Measurements from ENCODE around the gene STARD8.

DNA sequence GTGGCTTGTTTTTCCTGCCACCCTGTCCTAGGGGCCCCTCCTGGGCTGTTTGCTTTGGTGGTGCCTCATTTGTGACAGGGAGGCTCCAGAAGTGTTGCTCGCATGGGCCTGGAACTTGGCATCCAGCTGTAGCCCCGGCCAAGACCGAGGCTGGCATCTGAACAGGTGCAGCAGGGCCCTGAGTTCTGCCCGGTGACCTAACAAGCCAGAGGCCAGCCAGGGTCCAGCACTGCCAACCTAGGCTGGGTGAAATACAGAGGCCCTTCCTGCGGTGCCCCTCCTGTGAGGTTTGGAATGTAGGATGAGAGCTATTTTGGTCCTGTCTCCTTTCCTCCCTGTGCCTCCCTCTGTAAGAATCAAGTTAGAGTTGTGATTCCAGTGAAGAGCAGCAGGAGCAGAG, 58.5 kb downstream of the STARD8 start:
- TF ChIP-seq EZH2 (IDR thresholded peaks at IDR 0.05; ENCODE audit: low read length, unreplicated experiment), result no peak
- TF ChIP-seq, protein P1, sequence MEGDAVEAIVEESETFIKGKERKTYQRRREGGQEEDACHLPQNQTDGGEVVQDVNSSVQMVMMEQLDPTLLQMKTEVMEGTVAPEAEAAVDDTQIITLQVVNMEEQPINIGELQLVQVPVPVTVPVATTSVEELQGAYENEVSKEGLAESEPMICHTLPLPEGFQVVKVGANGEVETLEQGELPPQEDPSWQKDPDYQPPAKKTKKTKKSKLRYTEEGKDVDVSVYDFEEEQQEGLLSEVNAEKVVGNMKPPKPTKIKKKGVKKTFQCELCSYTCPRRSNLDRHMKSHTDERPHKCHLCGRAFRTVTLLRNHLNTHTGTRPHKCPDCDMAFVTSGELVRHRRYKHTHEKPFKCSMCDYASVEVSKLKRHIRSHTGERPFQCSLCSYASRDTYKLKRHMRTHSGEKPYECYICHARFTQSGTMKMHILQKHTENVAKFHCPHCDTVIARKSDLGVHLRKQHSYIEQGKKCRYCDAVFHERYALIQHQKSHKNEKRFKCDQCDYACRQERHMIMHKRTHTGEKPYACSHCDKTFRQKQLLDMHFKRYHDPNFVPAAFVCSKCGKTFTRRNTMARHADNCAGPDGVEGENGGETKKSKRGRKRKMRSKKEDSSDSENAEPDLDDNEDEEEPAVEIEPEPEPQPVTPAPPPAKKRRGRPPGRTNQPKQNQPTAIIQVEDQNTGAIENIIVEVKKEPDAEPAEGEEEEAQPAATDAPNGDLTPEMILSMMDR (conservative IDR thresholded peaks at IDR 0.05; ENCODE audit: low read depth, low read length), result no peak
- no peak for TF ChIP-seq EZH2phosphoT487 (IDR thresholded peaks at IDR 0.05; ENCODE audit: borderline replicate concordance, low read length)

Data from PC-3 (cell line).